ENCODE measurements around the gene FHDC1. TPM values are rescaled to one million over a fixed set of nuclear protein-coding genes. Genes with fewer than 3 reads are reported as not detected.

FHDC1 gene
- total RNA-seq, 4 donors from 2014 or later = 4.5 to 12.8 (median 8.5) TPM

DNA sequence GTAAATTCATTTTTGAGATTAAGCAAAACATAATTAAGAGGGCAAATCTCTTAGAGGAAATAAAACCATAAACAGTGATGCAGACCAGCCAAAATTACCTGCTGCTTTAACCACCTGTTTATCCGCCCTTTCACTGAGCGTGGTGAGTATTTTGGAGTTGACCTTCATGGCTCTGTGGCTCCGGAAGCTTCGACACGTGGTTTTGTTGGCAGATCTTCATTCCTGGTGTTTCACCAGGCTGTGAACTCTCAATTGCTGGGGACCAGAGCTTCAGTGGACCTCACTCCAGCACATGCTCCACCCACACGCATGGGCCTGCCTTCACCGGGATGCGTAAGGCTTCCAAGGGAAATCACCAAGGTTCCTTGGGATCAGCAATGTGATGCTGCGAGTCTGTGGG is 83.8 kb downstream of the FHDC1 start:
- DNase-seq = no peak
- intact Hi-C loops (cut with DNase I) = no loop called here
- 80 to 91% methylated on average over 6 to 8 of the region's 9 CpGs for WGBS, 2 donors
- TF ChIP-seq, protein P1, sequence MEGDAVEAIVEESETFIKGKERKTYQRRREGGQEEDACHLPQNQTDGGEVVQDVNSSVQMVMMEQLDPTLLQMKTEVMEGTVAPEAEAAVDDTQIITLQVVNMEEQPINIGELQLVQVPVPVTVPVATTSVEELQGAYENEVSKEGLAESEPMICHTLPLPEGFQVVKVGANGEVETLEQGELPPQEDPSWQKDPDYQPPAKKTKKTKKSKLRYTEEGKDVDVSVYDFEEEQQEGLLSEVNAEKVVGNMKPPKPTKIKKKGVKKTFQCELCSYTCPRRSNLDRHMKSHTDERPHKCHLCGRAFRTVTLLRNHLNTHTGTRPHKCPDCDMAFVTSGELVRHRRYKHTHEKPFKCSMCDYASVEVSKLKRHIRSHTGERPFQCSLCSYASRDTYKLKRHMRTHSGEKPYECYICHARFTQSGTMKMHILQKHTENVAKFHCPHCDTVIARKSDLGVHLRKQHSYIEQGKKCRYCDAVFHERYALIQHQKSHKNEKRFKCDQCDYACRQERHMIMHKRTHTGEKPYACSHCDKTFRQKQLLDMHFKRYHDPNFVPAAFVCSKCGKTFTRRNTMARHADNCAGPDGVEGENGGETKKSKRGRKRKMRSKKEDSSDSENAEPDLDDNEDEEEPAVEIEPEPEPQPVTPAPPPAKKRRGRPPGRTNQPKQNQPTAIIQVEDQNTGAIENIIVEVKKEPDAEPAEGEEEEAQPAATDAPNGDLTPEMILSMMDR (IDR thresholded peaks at IDR 0.05) = no peak
- TF ChIP-seq POLR2A (IDR thresholded peaks at IDR 0.05) = no peak
- Histone ChIP-seq H3K4me3 (no peak overlapping the region), H3K27ac (no peak overlapping the region), H3K4me1 (peaks cover 0 to 41% (median 11%) of the 10 kb centered on the region in 3 donors), H3K9me3 (no peaks in the 10 kb centered on the region), H3K27me3 (no peaks in the 10 kb centered on the region), H3K36me3 (no peaks in the 10 kb centered on the region)

DNA sequence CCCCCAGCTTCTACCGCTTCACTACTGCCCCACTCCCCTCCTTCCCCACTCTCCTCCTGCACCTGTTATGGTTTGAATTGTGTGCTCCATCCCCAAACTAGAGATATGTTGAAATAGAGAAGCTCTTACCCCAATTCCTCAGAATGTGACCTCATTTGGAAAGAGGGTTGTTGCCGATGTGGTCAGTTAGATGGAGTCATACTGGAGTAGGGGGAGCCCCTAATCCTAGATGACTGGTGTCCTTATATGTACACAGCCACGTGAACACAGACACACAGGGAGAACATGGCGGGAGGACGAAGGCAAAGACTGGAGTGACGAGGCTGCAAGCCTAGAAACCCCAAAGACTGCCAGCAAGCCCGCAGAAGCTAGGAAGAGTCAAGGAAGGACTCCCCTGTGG is 84.3 kb downstream of the FHDC1 start:
- Histone ChIP-seq H3K4me3 (no peak overlapping the region), H3K36me3 (no peaks in the 10 kb centered on the region), H3K27ac (no peak overlapping the region), H3K4me1 (peaks cover 0 to 41% (median 11%) of the 10 kb centered on the region in 3 donors), H3K27me3 (no peaks in the 10 kb centered on the region), H3K9me3 (no peaks in the 10 kb centered on the region)
- no peak for DNase-seq
- no peak for TF ChIP-seq POLR2A (IDR thresholded peaks at IDR 0.05)
- WGBS, 2 donors = 84 to 92% methylated on average over 7 of the region's 7 CpGs
- intact Hi-C loops (cut with DNase I) = no loop called here

DNA sequence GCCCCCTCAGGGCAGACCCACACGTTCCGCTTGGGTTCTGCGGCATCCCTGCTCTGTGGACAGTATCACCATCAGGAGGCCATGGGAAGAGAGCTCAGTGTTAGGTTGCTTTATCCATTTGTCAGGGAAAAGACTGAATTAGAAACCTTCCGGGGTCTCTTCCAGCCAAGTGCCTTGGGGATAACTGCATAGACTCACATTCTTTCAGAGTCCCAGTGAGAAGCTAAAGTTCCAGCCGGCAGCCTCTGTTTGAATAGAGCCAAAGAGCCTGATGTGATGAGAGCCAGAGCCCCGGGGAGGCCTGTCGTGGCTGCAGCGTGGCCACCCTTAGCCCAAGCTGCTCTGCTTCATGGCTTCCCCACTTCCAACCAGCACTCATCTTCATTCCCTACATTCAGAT is 85.2 kb downstream of the FHDC1 start:
- DNase-seq = no peak
- intact Hi-C loops (cut with DNase I) = no loop called here
- 65 to 81% methylated on average over 5 to 8 of the region's 8 CpGs for WGBS, 2 donors

DNA sequence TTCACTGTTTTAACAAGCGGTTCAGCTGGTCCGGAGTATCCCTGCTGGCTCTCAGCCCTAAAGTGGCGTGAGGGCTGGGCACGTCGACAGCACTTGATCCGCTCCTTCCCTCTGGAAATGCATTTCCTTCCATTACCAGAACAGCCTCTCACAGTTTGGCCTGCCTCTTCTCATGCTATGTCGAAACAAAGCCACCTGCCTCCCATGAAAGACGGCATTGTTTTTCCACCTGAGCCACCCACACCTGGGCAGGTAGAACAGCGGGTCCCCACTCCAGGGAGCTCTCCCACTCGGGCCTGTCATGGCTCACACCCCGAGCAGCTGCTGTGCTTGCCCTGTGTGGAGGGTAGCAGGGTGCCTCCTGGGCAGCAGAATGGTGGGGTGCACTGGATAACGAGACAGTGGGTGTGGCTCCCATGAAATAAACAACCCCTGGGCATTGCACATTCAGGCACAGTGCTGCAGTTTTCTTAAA is 86.2 kb downstream of the FHDC1 start:
- H3K4me1 ChIP-seq = peaks cover 0 to 34% (median 11%) of the 10 kb centered on the region in 3 donors
- H3K9me3 ChIP-seq = no peaks in the 10 kb centered on the region
- no peak overlapping the region for H3K27ac ChIP-seq
- no peaks in the 10 kb centered on the region for H3K36me3 ChIP-seq
- no peaks in the 10 kb centered on the region for H3K27me3 ChIP-seq
- no peak for TF ChIP-seq POLR2A (IDR thresholded peaks at IDR 0.05)
- TF ChIP-seq, protein P1 (IDR thresholded peaks at IDR 0.05) = no peak
- DNase-seq = no peak
- WGBS, 2 donors = 62 to 70% methylated on average over 8 to 11 of the region's 12 CpGs
- intact Hi-C loops (cut with DNase I) = no loop called here
- H3K4me3 ChIP-seq = no peak overlapping the region

More for the DNA sequence above, 85.2 kb downstream of the FHDC1 start:
- H3K27ac ChIP-seq = no peak overlapping the region
- TF ChIP-seq, protein P1 (IDR thresholded peaks at IDR 0.05) = no peak
- H3K27me3 ChIP-seq = no peaks in the 10 kb centered on the region
- no peak overlapping the region for H3K4me3 ChIP-seq
- no peaks in the 10 kb centered on the region for H3K9me3 ChIP-seq
- H3K4me1 ChIP-seq = peaks cover 0 to 41% (median 11%) of the 10 kb centered on the region in 3 donors
- no peaks in the 10 kb centered on the region for H3K36me3 ChIP-seq

DNA sequence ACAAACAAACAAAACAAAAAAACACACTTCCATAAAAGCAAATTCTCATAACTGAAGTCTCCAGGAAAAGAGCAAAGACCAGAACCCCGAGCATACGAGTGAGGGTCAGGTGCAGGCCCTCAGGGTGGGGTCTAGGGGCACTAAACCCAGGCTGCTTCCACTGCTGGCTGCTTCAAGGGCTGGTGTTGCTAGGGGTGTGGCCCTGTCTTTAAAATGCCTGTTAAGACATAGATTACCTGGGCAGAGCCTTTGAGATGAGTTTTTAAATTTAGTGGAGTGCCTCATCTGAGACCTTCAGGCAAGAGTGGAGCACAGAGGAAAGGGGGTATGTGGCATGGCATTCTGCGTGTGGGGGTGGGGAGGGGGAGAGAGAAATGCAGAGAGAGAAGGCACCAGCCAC is 87.0 kb downstream of the FHDC1 start:
- Histone ChIP-seq H3K4me3 (no peak overlapping the region), H3K36me3 (no peaks in the 10 kb centered on the region), H3K27me3 (no peaks in the 10 kb centered on the region), H3K27ac (peak overlapping the region; percentile 2 to 42 (median 23)), H3K4me1 (peaks cover 0 to 28% (median 11%) of the 10 kb centered on the region in 3 donors), H3K9me3 (peaks cover 0 to 2% (median 0%) of the 10 kb centered on the region in 3 donors)
- intact Hi-C loops (cut with DNase I) = no loop called here
- DNase-seq = no peak
- TF ChIP-seq, protein P1 (IDR thresholded peaks at IDR 0.05) = no peak
- TF ChIP-seq POLR2A (IDR thresholded peaks at IDR 0.05) = no peak
- WGBS, 2 donors = 34 to 37% methylated on average over 3 of the region's 3 CpGs

Measured in esophagus squamous epithelium (tissue), 5 donors.